GM23338 (cell line): ENCODE data around the gene CD109. TPM values are rescaled to one million over a fixed set of nuclear protein-coding genes. Genes with fewer than 3 reads are reported as not detected.

ENCODE experiments used
- ATAC-seq: fragments of 200-7000 bp; cut with Tn5 transposase; 3 replicates; pipeline ENCODE4 v1.9.1; 2020
- DNase-seq: peaks from one replicate; pipeline ENCODE4 v3.0.0-alpha.2; 2015; ENCODE audit warnings: low spot score
- H2AFZ ChIP-seq: fragments of 200-600 bp; sonication (generic); 2 replicates; pipeline ENCODE4 v1.8.0; 2016; ENCODE audit warnings: antibody characterized with exemption, mild to moderate bottlenecking, moderate library complexity
- H3F3A ChIP-seq: fragments of 200-600 bp; sonication (generic); replicated peaks from 2 replicates; pipeline ENCODE4 v1.8.0; 2017; ENCODE audit warnings: antibody characterized with exemption, mixed run types, low read depth
- H3K27ac ChIP-seq: fragments of 200-600 bp; sonication (generic); 2 replicates; pipeline ENCODE4 v1.6.1; 2016; ENCODE audit warnings: low read depth
- H3K27me3 ChIP-seq: fragments of 200-600 bp; sonication (generic); 2 replicates; pipeline ENCODE4 v1.8.0; 2016; ENCODE audit warnings: mild to moderate bottlenecking, mixed run types, moderate library complexity; ENCODE audit not compliant: insufficient read depth
- H3K36me3 ChIP-seq: fragments of 200-600 bp; sonication (generic); 2 replicates; pipeline ENCODE4 v1.8.0; 2016; ENCODE audit warnings: mild to moderate bottlenecking; ENCODE audit not compliant: insufficient read depth
- H3K4me1 ChIP-seq: fragments of 200-600 bp; sonication (generic); 2 replicates; pipeline ENCODE4 v1.8.0; 2016; ENCODE audit warnings: mild to moderate bottlenecking, moderate library complexity; ENCODE audit not compliant: insufficient read depth
- H3K4me2 ChIP-seq: fragments of 200-600 bp; sonication (generic); 2 replicates; pipeline ENCODE4 v1.7.1; 2017; ENCODE audit warnings: mixed run types
- H3K4me3 ChIP-seq: fragments of 200-600 bp; sonication (generic); 2 replicates; pipeline ENCODE4 v1.6.1; 2016; ENCODE audit warnings: mixed run types
- H3K79me2 ChIP-seq: fragments of 200-600 bp; sonication (generic); replicated peaks from 2 replicates; pipeline ENCODE4 v1.8.0; 2017; ENCODE audit warnings: mild to moderate bottlenecking; ENCODE audit not compliant: insufficient read depth
- H3K9me2 ChIP-seq: fragments of 200-600 bp; sonication (generic); 2 replicates; pipeline ENCODE4 v1.8.0; 2017; ENCODE audit not compliant: insufficient read depth
- H4K20me1 ChIP-seq: fragments of 200-600 bp; sonication (generic); replicated peaks from 2 replicates; pipeline ENCODE4 v1.8.0; 2017; ENCODE audit warnings: mild to moderate bottlenecking; ENCODE audit not compliant: insufficient read depth
- H3K27ac Mint-ChIP-seq: 2 replicates; pipeline ENCODE4 v1.8.0; 2020; ENCODE audit warnings: inconsistent platforms, mild to moderate bottlenecking, moderate library complexity, mixed read lengths
- H3K27me3 Mint-ChIP-seq: 3 replicates; pipeline ENCODE4 v1.8.0; 2022; ENCODE audit warnings: low read depth, mild to moderate bottlenecking, moderate library complexity, mixed read lengths, inconsistent platforms; ENCODE audit not compliant: insufficient read depth, poor library complexity
- H3K36me3 Mint-ChIP-seq: 3 replicates; pipeline ENCODE4 v1.8.0; 2021; ENCODE audit warnings: low read depth, mild to moderate bottlenecking, inconsistent platforms, moderate library complexity, mixed read lengths
- H3K4me1 Mint-ChIP-seq: 3 replicates; pipeline ENCODE4 v1.8.0; 2020; ENCODE audit warnings: mild to moderate bottlenecking, inconsistent platforms, mixed read lengths
- H3K4me3 Mint-ChIP-seq: 3 replicates; pipeline ENCODE4 v1.8.0; 2021; ENCODE audit warnings: moderate library complexity, mild to moderate bottlenecking, inconsistent platforms, mixed read lengths
- H3K9me3 Mint-ChIP-seq: 3 replicates; pipeline ENCODE4 v1.8.0; 2020; ENCODE audit warnings: moderate library complexity, mild to moderate bottlenecking, inconsistent platforms, mixed read lengths
- CREB1 ChIP-seq: fragments of 250-450 bp; sonication (Bioruptor Pico); IDR thresholded peaks from 2 replicates; pipeline ENCODE4 v1.5.0; 2020; ENCODE audit warnings: low read depth, mild to moderate bottlenecking, moderate library complexity
- EZH2 ChIP-seq: fragments of 200-600 bp; sonication (generic); IDR thresholded peaks from one replicate; pipeline ENCODE4 v1.8.0; 2017; ENCODE audit warnings: antibody characterized with exemption, mild to moderate bottlenecking, low read depth; ENCODE audit not compliant: unreplicated experiment
- EZH2phosphoT487 ChIP-seq: fragments of 200-600 bp; sonication (generic); IDR thresholded peaks from one replicate; pipeline ENCODE4 v1.8.1; 2018; ENCODE audit warnings: antibody characterized with exemption; ENCODE audit not compliant: unreplicated experiment
- JUNB ChIP-seq: IDR thresholded peaks from one replicate; pipeline ENCODE4 v1.6.1; 2016; ENCODE audit warnings: antibody characterized with exemption; ENCODE audit not compliant: unreplicated experiment
- NANOG ChIP-seq: IDR thresholded peaks from 2 replicates; pipeline ENCODE4 v1.6.1; 2016; ENCODE audit warnings: antibody characterized with exemption, borderline replicate concordance
- POLR2AphosphoS5 ChIP-seq: IDR thresholded peaks from 2 replicates; pipeline ENCODE4 v1.6.1; 2016; ENCODE audit warnings: antibody characterized with exemption, low read depth
- STAT1 ChIP-seq: IDR thresholded peaks from one replicate; pipeline ENCODE4 v1.6.1; 2016; ENCODE audit warnings: antibody characterized with exemption; ENCODE audit not compliant: unreplicated experiment
- ZNF114 ChIP-seq: fragments of 250-450 bp; sonication (Bioruptor Pico); IDR thresholded peaks from 2 replicates; pipeline ENCODE4 v1.5.0; 2020; ENCODE audit warnings: mild to moderate bottlenecking, moderate library complexity
- ZNF331 ChIP-seq: fragments of 250-450 bp; sonication (Bioruptor Pico); IDR thresholded peaks from 2 replicates; pipeline ENCODE4 v1.5.0; 2020; ENCODE audit warnings: low read depth, mild to moderate bottlenecking, moderate library complexity
- polyA plus RNA-seq: library from polyadenylated mRNA; unstranded; fragments of >200 nt; fragmentation: Nextera tagmentation; extraction: Ambion mirVana; gene quantifications from 2 replicates; pipeline ENCODE4 v1.2.1, GENCODE V29; 2016
- total RNA-seq: library from RNA; depleted of rRNA; stranded (reverse); fragments of >200 nt; shearing (Covaris generic); gene quantifications from 2 replicates; pipeline ENCODE4 v1.2.3, GENCODE V29; 2014
- TF ChIP-seq, protein P1 (sequence below): IDR thresholded peaks from one replicate; pipeline ENCODE4 v1.6.1; 2018; ENCODE audit warnings: antibody characterized with exemption; ENCODE audit not compliant: unreplicated experiment
- TF ChIP-seq, protein P2 (sequence below): IDR thresholded peaks from 2 replicates; pipeline ENCODE4 v1.6.1; 2016; ENCODE audit warnings: antibody characterized with exemption
- TF ChIP-seq, protein P3 (sequence below), 2 experiments: fragments of 200-600 bp in 1 of 2; sonication (generic) in 1 of 2; conservative IDR thresholded peaks; 2 replicates each; pipeline versions ENCODE4 v1.5.1 to v1.6.1; 2016 to 2017; ENCODE audit warnings: antibody characterized with exemption in 2 of 2, low read depth in 2 of 2, mild to moderate bottlenecking in 2 of 2, moderate library complexity in 1 of 2
- TF ChIP-seq, protein P4 (sequence below): fragments of 250-450 bp; sonication (Bioruptor Pico); IDR thresholded peaks from 2 replicates; pipeline ENCODE4 v1.5.0; 2020; ENCODE audit warnings: mild to moderate bottlenecking, moderate library complexity

The CD109 gene
- total and polyA plus RNA-seq, 2 experiments from 2014 or later = 1.1 to 5.3 TPM

GRCh38 chr6:73724389-73724788 lies 28.4 kb downstream of the CD109 start:
- DNase-seq (no peak), ATAC-seq (no peak)
- Histone ChIP-seq H2AFZ (no peak overlapping the region), H3K4me1 (no peaks in the 10 kb centered on the region), H3K79me2 (no peaks in the 10 kb centered on the region), H4K20me1 (no peaks in the 10 kb centered on the region), H3K9me2 (no peaks in the 10 kb centered on the region), H3K27me3 (no peaks in the 10 kb centered on the region), H3K4me3 (no peak overlapping the region), H3F3A (no peaks in the 10 kb centered on the region), H3K27ac (no peak overlapping the region), H3K36me3 (no peaks in the 10 kb centered on the region), H3K4me2 (no peak overlapping the region)
- no peak for TF ChIP-seq STAT1
- no peak for TF ChIP-seq NANOG
- TF ChIP-seq, protein P1, sequence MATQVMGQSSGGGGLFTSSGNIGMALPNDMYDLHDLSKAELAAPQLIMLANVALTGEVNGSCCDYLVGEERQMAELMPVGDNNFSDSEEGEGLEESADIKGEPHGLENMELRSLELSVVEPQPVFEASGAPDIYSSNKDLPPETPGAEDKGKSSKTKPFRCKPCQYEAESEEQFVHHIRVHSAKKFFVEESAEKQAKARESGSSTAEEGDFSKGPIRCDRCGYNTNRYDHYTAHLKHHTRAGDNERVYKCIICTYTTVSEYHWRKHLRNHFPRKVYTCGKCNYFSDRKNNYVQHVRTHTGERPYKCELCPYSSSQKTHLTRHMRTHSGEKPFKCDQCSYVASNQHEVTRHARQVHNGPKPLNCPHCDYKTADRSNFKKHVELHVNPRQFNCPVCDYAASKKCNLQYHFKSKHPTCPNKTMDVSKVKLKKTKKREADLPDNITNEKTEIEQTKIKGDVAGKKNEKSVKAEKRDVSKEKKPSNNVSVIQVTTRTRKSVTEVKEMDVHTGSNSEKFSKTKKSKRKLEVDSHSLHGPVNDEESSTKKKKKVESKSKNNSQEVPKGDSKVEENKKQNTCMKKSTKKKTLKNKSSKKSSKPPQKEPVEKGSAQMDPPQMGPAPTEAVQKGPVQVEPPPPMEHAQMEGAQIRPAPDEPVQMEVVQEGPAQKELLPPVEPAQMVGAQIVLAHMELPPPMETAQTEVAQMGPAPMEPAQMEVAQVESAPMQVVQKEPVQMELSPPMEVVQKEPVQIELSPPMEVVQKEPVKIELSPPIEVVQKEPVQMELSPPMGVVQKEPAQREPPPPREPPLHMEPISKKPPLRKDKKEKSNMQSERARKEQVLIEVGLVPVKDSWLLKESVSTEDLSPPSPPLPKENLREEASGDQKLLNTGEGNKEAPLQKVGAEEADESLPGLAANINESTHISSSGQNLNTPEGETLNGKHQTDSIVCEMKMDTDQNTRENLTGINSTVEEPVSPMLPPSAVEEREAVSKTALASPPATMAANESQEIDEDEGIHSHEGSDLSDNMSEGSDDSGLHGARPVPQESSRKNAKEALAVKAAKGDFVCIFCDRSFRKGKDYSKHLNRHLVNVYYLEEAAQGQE = no peak
- TF ChIP-seq, protein P2, sequence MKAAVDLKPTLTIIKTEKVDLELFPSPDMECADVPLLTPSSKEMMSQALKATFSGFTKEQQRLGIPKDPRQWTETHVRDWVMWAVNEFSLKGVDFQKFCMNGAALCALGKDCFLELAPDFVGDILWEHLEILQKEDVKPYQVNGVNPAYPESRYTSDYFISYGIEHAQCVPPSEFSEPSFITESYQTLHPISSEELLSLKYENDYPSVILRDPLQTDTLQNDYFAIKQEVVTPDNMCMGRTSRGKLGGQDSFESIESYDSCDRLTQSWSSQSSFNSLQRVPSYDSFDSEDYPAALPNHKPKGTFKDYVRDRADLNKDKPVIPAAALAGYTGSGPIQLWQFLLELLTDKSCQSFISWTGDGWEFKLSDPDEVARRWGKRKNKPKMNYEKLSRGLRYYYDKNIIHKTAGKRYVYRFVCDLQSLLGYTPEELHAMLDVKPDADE = no peak
- TF ChIP-seq CREB1 (CRISPR knock-in tag) = no peak
- TF ChIP-seq POLR2AphosphoS5 = no peak
- TF ChIP-seq, protein P3, sequence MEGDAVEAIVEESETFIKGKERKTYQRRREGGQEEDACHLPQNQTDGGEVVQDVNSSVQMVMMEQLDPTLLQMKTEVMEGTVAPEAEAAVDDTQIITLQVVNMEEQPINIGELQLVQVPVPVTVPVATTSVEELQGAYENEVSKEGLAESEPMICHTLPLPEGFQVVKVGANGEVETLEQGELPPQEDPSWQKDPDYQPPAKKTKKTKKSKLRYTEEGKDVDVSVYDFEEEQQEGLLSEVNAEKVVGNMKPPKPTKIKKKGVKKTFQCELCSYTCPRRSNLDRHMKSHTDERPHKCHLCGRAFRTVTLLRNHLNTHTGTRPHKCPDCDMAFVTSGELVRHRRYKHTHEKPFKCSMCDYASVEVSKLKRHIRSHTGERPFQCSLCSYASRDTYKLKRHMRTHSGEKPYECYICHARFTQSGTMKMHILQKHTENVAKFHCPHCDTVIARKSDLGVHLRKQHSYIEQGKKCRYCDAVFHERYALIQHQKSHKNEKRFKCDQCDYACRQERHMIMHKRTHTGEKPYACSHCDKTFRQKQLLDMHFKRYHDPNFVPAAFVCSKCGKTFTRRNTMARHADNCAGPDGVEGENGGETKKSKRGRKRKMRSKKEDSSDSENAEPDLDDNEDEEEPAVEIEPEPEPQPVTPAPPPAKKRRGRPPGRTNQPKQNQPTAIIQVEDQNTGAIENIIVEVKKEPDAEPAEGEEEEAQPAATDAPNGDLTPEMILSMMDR (conservative IDR thresholded peaks at IDR 0.05; ENCODE audit: low read depth in 2 of 2) = no peak
- no peak for TF ChIP-seq ZNF114 (CRISPR knock-in tag)
- TF ChIP-seq, protein P4, sequence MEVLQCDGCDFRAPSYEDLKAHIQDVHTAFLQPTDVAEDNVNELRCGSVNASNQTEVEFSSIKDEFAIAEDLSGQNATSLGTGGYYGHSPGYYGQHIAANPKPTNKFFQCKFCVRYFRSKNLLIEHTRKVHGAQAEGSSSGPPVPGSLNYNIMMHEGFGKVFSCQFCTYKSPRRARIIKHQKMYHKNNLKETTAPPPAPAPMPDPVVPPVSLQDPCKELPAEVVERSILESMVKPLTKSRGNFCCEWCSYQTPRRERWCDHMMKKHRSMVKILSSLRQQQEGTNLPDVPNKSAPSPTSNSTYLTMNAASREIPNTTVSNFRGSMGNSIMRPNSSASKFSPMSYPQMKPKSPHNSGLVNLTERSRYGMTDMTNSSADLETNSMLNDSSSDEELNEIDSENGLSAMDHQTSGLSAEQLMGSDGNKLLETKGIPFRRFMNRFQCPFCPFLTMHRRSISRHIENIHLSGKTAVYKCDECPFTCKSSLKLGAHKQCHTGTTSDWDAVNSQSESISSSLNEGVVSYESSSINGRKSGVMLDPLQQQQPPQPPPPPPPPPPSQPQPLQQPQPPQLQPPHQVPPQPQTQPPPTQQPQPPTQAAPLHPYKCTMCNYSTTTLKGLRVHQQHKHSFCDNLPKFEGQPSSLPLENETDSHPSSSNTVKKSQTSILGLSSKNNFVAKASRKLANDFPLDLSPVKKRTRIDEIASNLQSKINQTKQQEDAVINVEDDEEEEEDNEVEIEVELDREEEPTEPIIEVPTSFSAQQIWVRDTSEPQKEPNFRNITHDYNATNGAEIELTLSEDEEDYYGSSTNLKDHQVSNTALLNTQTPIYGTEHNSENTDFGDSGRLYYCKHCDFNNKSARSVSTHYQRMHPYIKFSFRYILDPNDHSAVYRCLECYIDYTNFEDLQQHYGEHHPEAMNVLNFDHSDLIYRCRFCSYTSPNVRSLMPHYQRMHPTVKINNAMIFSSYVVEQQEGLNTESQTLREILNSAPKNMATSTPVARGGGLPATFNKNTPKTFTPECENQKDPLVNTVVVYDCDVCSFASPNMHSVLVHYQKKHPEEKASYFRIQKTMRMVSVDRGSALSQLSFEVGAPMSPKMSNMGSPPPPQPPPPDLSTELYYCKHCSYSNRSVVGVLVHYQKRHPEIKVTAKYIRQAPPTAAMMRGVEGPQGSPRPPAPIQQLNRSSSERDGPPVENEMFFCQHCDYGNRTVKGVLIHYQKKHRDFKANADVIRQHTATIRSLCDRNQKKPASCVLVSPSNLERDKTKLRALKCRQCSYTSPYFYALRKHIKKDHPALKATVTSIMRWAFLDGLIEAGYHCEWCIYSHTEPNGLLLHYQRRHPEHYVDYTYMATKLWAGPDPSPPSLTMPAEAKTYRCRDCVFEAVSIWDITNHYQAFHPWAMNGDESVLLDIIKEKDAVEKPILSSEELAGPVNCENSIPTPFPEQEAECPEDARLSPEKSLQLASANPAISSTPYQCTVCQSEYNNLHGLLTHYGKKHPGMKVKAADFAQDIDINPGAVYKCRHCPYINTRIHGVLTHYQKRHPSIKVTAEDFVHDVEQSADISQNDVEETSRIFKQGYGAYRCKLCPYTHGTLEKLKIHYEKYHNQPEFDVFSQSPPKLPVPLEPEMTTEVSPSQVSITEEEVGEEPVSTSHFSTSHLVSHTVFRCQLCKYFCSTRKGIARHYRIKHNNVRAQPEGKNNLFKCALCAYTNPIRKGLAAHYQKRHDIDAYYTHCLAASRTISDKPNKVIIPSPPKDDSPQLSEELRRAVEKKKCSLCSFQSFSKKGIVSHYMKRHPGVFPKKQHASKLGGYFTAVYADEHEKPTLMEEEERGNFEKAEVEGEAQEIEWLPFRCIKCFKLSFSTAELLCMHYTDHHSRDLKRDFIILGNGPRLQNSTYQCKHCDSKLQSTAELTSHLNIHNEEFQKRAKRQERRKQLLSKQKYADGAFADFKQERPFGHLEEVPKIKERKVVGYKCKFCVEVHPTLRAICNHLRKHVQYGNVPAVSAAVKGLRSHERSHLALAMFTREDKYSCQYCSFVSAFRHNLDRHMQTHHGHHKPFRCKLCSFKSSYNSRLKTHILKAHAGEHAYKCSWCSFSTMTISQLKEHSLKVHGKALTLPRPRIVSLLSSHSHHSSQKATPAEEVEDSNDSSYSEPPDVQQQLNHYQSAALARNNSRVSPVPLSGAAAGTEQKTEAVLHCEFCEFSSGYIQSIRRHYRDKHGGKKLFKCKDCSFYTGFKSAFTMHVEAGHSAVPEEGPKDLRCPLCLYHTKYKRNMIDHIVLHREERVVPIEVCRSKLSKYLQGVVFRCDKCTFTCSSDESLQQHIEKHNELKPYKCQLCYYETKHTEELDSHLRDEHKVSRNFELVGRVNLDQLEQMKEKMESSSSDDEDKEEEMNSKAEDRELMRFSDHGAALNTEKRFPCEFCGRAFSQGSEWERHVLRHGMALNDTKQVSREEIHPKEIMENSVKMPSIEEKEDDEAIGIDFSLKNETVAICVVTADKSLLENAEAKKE (CRISPR knock-in tag) = no peak
- no peak for TF ChIP-seq EZH2
- TF ChIP-seq ZNF331 = no peak
- TF ChIP-seq EZH2phosphoT487 = no peak
- no peak for TF ChIP-seq JUNB
- no peaks in the 10 kb centered on the region for H3K36me3 Mint-ChIP-seq
- H3K27me3 Mint-ChIP-seq = no peaks in the 10 kb centered on the region
- H3K27ac Mint-ChIP-seq = no peak overlapping the region
- no peaks in the 10 kb centered on the region for H3K9me3 Mint-ChIP-seq
- H3K4me3 Mint-ChIP-seq = no peak overlapping the region
- H3K4me1 Mint-ChIP-seq = no peaks in the 10 kb centered on the region
